ENCODE results near the gene PACS2. TPM values are rescaled to one million over a fixed set of nuclear protein-coding genes. Genes with fewer than 3 reads are reported as not detected.

The PACS2 gene
- total and polyA plus RNA-seq, 2 of the 8 experiments (the other 6 are each of a cell fraction or from before 2014, with no cell fraction given): 38.0 to 62.8 TPM

DNA sequence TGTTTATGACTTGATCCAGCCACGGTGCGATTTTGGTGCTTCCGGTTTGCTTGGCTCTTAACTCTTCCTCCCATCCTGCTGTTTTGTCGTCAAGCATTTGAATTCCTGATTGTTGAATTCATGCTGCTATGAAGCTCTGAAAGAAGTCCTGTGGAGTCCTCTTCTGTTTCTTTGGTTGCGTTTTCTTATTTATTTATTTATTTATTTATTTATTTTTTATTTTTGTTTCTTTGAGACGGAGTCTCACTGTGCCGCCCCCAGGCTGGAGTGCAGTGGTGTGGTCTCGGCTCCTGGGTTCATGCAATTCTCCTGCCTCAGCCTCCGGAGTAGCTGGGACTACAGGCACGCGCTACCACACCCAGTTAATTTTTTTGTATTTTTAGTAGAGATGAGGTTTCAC, 102.1 kb downstream of the PACS2 start:
- 91% methylated on average over 11 of the region's 11 CpGs; no CpG with 5 or more reads in 1 of the 2 experiments for WGBS, 2 experiments (ENCODE audit: extremely low coverage in 1 of 2, insufficient coverage in 1 of 2, insufficient read length in 1 of 2, insufficient replicate concordance in 2 of 2, low coverage in 1 of 2, low lambda C conversion rate in 2 of 2, missing lambda C conversion rate in 1 of 2)
- no peak for DNase-seq (ENCODE audit: low read depth in 1 of 2, low spot score in 2 of 2)

More for the DNA sequence above, 102.1 kb downstream of the PACS2 start:
- Histone ChIP-seq H3K9ac (replicated peaks in 1 of 4; ENCODE audit: extremely low read depth in 1 of 4, low read depth in 3 of 4, low read length in 3 of 4) (no peak overlapping the region), H2BK120ac (replicated peaks; ENCODE audit: low read depth, low read length) (no peak overlapping the region), H2AK5ac (ENCODE audit: low read depth, low read length) (no peak overlapping the region), H3K4me1 (replicated peaks in 1 of 4; ENCODE audit: control insufficient read depth in 3 of 4, insufficient read depth in 4 of 4, low read length in 3 of 4) (peaks cover 0 to 23% (median 19%) of the 10 kb centered on the region in 4 experiments; a peak in 5 of 7 replicates), H3K79me2 (ENCODE audit: control insufficient read depth in 1 of 2, insufficient read depth in 2 of 2, low read length in 2 of 2) (peaks cover 8 to 21% of the 10 kb centered on the region in 2 experiments; a peak in 3 of 4 replicates), H3K4me3 (ENCODE audit: extremely low read depth in 1 of 4, insufficient read depth in 2 of 4, low read depth in 3 of 4, low read length in 4 of 4) (no peak overlapping the region), H2BK5ac (ENCODE audit: low read depth, low read length) (no peak overlapping the region), H2BK20ac (ENCODE audit: low read length) (no peak overlapping the region), H3K4me2 (ENCODE audit: insufficient read depth in 1 of 2, low read depth in 2 of 2, low read length in 2 of 2) (no peak overlapping the region), H4K8ac (ENCODE audit: extremely low read depth, insufficient read depth, low read length) (no peak overlapping the region), H2AFZ (ENCODE audit: low read length) (no peak overlapping the region), H3K23ac (ENCODE audit: insufficient read length) (no peak overlapping the region), H3K23me2 (ENCODE audit: low read depth, low read length) (peaks cover 12% of the 10 kb centered on the region), H3K56ac (replicated peaks; ENCODE audit: insufficient read length, low read depth, low read length) (no peak overlapping the region), H3K27ac (ENCODE audit: low read depth, low read length) (no peak overlapping the region), H3K14ac (ENCODE audit: insufficient read length) (no peak overlapping the region), H2BK15ac (ENCODE audit: low read length) (no peak overlapping the region), H3K9me3 (ENCODE audit: insufficient read depth in 2 of 2, low read depth in 1 of 2, low read length in 1 of 2) (no peaks in the 10 kb centered on the region), H3K18ac (ENCODE audit: extremely low read depth, low read length) (no peak overlapping the region), H4K91ac (replicated peaks; ENCODE audit: insufficient read length, low read length) (no peak overlapping the region), H3K36me3 (ENCODE audit: control insufficient read depth in 2 of 4, insufficient read depth in 4 of 4, low read length in 3 of 4) (no peaks in the 10 kb centered on the region; a peak in 1 of 8 replicates), H3K79me1 (ENCODE audit: low read depth, low read length) (peaks cover 11% of the 10 kb centered on the region), H3K4ac (replicated peaks; ENCODE audit: insufficient read length, low read depth, low read length) (no peak overlapping the region), H4K20me1 (replicated peaks in 1 of 2; ENCODE audit: control insufficient read depth in 1 of 2, insufficient read depth in 2 of 2, low read length in 2 of 2) (peaks cover 2 to 13% of the 10 kb centered on the region in 2 experiments), H2BK12ac (ENCODE audit: low read depth, low read length) (no peak overlapping the region), H3K27me3 (replicated peaks in 1 of 4; ENCODE audit: control insufficient read depth in 3 of 4, extremely low read depth in 1 of 4, insufficient read depth in 3 of 4, low read length in 3 of 4) (peaks cover 1 to 31% (median 26%) of the 10 kb centered on the region in 4 experiments), H4K5ac (ENCODE audit: insufficient read length, low read depth, low read length) (no peak overlapping the region)
- FAIRE-seq: no peak
- CTCF ChIA-PET (ENCODE audit: partially characterized antibody): interaction anchor here (1.2 to 2.0 kb wide), 4 partner anchors 17 to 74 kb away, joined by 4 to 6 read pairs (median 4); no protein-coding TSS in a partner anchor
- TF ChIP-seq POU5F1 (IDR thresholded peaks at IDR 0.05; ENCODE audit: low read depth, low read length) (no peak), HDAC6 (IDR thresholded peaks at IDR 0.05; ENCODE audit: low read depth, low read length) (no peak)
- POLR2A ChIA-PET (ENCODE audit: partially characterized antibody): interaction anchor here (1.6 kb wide), 2 partner anchors 16 to 57 kb away, joined by 3 to 4 read pairs; no protein-coding TSS in a partner anchor

Measured in H1 (cell line).